GM12878 (cell line): ENCODE data around the gene ZNF526. TPM values are rescaled to one million over a fixed set of nuclear protein-coding genes. Genes with fewer than 3 reads are reported as not detected.
A peak's percentile ranks its signal among the peaks of the same experiment; 100 is the strongest.

Experiments used
- BCL11A ChIP-seq: IDR thresholded peaks from 2 replicates; pipeline ENCODE4 v1.6.1; 2011; ENCODE audit warnings: low read depth, low read length
- BHLHE40 ChIP-seq, 2 experiments: fragments of 450-650 bp in 1 of 2; IDR thresholded peaks; 2 replicates each; pipeline ENCODE4 v1.6.1; 2011 to 2017; ENCODE audit warnings: low read depth in 2 of 2, borderline replicate concordance in 1 of 2, improper control_type of control experiment in 1 of 2, low read length in 1 of 2, mild to moderate bottlenecking in 1 of 2
- CHD2 ChIP-seq: IDR thresholded peaks from 2 replicates; pipeline ENCODE4 v1.6.1; 2011; ENCODE audit warnings: low read depth, low read length, improper control_type of control experiment, borderline replicate concordance
- EED ChIP-seq: sonication (generic); IDR thresholded peaks from 2 replicates; pipeline ENCODE4 v1.6.1; 2016; ENCODE audit warnings: antibody characterized with exemption, low read depth
- EGR1 ChIP-seq, 2 experiments: IDR thresholded peaks; 1 replicate in 1 of 2; 2 replicates in 1 of 2; pipeline ENCODE4 v1.6.1; 2011 to 2012; ENCODE audit warnings: low read depth in 2 of 2, low read length in 2 of 2, borderline replicate concordance in 1 of 2, mild to moderate bottlenecking in 1 of 2, moderate library complexity in 1 of 2
- FOS ChIP-seq: IDR thresholded peaks from 3 replicates; pipeline ENCODE4 v1.6.1; 2011; ENCODE audit warnings: borderline replicate concordance; ENCODE audit not compliant: insufficient read length; ENCODE audit errors: extremely low read depth
- FOXK2 ChIP-seq: fragments of 450-650 bp; IDR thresholded peaks from 2 replicates; pipeline ENCODE4 v1.6.1; 2017; ENCODE audit warnings: mild to moderate bottlenecking, moderate library complexity
- GATAD2B ChIP-seq: fragments of 450-650 bp; conservative IDR thresholded peaks from 2 replicates; pipeline ENCODE4 v1.6.1; 2017; ENCODE audit warnings: low read depth, mild to moderate bottlenecking, moderate library complexity
- HDAC6 ChIP-seq: fragments of 200-600 bp; sonication (generic); IDR thresholded peaks from one replicate; pipeline ENCODE4 v1.8.0; 2017; ENCODE audit warnings: antibody characterized with exemption; ENCODE audit not compliant: unreplicated experiment
- IKZF2 ChIP-seq, 2 experiments: fragments of 450-650 bp; IDR thresholded peaks; 2 replicates each; pipeline ENCODE4 v1.6.1; 2017; ENCODE audit warnings: mild to moderate bottlenecking in 2 of 2, moderate library complexity in 2 of 2
- IRF5 ChIP-seq: fragments of 450-650 bp; IDR thresholded peaks from 2 replicates; pipeline ENCODE4 v1.6.1; 2017; ENCODE audit warnings: borderline replicate concordance
- MTA2 ChIP-seq: fragments of 450-650 bp; IDR thresholded peaks from 2 replicates; pipeline ENCODE4 v1.6.1; 2016; ENCODE audit warnings: low read depth, mild to moderate bottlenecking, moderate library complexity
- NKRF ChIP-seq: fragments of 450-650 bp; conservative IDR thresholded peaks from 2 replicates; pipeline ENCODE4 v1.6.1; 2017; ENCODE audit warnings: mild to moderate bottlenecking, moderate library complexity
- NR2C1 ChIP-seq: fragments of 450-650 bp; IDR thresholded peaks from 2 replicates; pipeline ENCODE4 v1.6.1; 2017; ENCODE audit warnings: antibody characterized with exemption, mild to moderate bottlenecking, moderate library complexity
- SMAD1 ChIP-seq: fragments of 450-650 bp; IDR thresholded peaks from 2 replicates; pipeline ENCODE4 v1.6.1; 2018; ENCODE audit warnings: mild to moderate bottlenecking, low read depth; ENCODE audit not compliant: partially characterized antibody
- TAF1 ChIP-seq: IDR thresholded peaks from 2 replicates; pipeline ENCODE4 v1.6.1; 2011; ENCODE audit warnings: mild to moderate bottlenecking, low read depth, low read length, borderline replicate concordance
- TCF3 ChIP-seq: IDR thresholded peaks from 2 replicates; pipeline ENCODE4 v1.6.1; 2012; ENCODE audit warnings: low read depth, mild to moderate bottlenecking, low read length, borderline replicate concordance; ENCODE audit not compliant: insufficient read depth
- WRNIP1 ChIP-seq: IDR thresholded peaks from 2 replicates; pipeline ENCODE4 v1.6.1; 2011; ENCODE audit warnings: low read depth, low read length, improper control_type of control experiment, borderline replicate concordance
- YY1 ChIP-seq: IDR thresholded peaks from 2 replicates; pipeline ENCODE4 v1.6.1; 2011; ENCODE audit warnings: low read depth, mild to moderate bottlenecking, low read length
- ZNF217 ChIP-seq: fragments of 450-650 bp; IDR thresholded peaks from 2 replicates; pipeline ENCODE4 v1.6.1; 2017; ENCODE audit warnings: antibody characterized with exemption, mild to moderate bottlenecking
- ZNF274 ChIP-seq: IDR thresholded peaks from one replicate; pipeline ENCODE4 v1.8.0; 2011; ENCODE audit not compliant: insufficient read length, insufficient read depth
- ZNF592 ChIP-seq: fragments of 450-650 bp; IDR thresholded peaks from 2 replicates; pipeline ENCODE4 v1.6.1; 2017; ENCODE audit warnings: mild to moderate bottlenecking, moderate library complexity
- polyA plus RNA-seq, 11 experiments: library from polyadenylated mRNA; depleted of rRNA in 4 of 11; unstranded in 6 of 11; stranded (reverse) in 5 of 11; fragments of >200 nt; fragmentation: Nextera tagmentation in 4 of 11; fragmentation: Illumina TruSeq in 1 of 11; extraction: Ambion mirVana in 4 of 11; extraction: Trizol in 1 of 11; gene quantifications; 1 replicate in 1 of 11; 2 replicates in 10 of 11; pipeline versions ENCODE4 v1.2.1 to v1.2.3, GENCODE V29; 2011 to 2016; ENCODE audit warnings: inconsistent platforms in 2 of 11, missing spikeins in 2 of 11, low read depth in 1 of 11
- total RNA-seq, 4 experiments: library from RNA; depleted of rRNA in 3 of 4; stranded (reverse); fragments of >200 nt in 3 of 4; fragmentation: Illumina TruSeq in 1 of 4; extraction: Trizol in 1 of 4; gene quantifications; 2 replicates each; pipeline versions ENCODE4 v1.2.1 to v1.2.3, GENCODE V29; 2013 to 2021

Gene ZNF526
- total and polyA plus RNA-seq, 10 of the 15 experiments (the other 5 are each of a cell fraction or from before 2014, with no cell fraction given) = 1.8 to 18.3 (median 5.5) TPM

GRCh38 chr19:42217520-42218437 lies 2.3 kb upstream of the ZNF526 start, which contains the start of gene DEDD2 (continued):
- no peak for TF ChIP-seq ZNF592
- TF ChIP-seq BCL11A = no peak
- TF ChIP-seq FOXK2 = no peak
- TF ChIP-seq EGR1 (IDR thresholded peaks at IDR 0.05; ENCODE audit: borderline replicate concordance in 1 of 2, low read depth in 2 of 2, low read length in 2 of 2) = 0 out of 3 replicates have a peak, but pooled peaks of 1 of the 2 experiments have one; percentile 33
- no peak for TF ChIP-seq NKRF
- no peak for TF ChIP-seq MTA2
- no peak for TF ChIP-seq IKZF2 (IDR thresholded peaks at IDR 0.05)
- no peak for TF ChIP-seq NR2C1
- no peak for TF ChIP-seq FOS
- TF ChIP-seq ZNF274 = no peak
- peak; percentile 89 to 94 for TF ChIP-seq BHLHE40 (IDR thresholded peaks at IDR 0.05; ENCODE audit: borderline replicate concordance in 1 of 2, low read depth in 2 of 2, low read length in 1 of 2)
- TF ChIP-seq CHD2 = peak; percentile 37; the same call in 1 of the 2 replicates
- 0 out of 2 replicates have a peak, but pooled peaks have one; percentile 11 for TF ChIP-seq GATAD2B
- no peak for TF ChIP-seq HDAC6
- TF ChIP-seq EED = no peak; the same call in 1 of the 2 replicates
- 0 out of 2 replicates have a peak, but pooled peaks have one; percentile 36 for TF ChIP-seq YY1
- no peak for TF ChIP-seq TAF1
- TF ChIP-seq IRF5 = no peak
- no peak for TF ChIP-seq TCF3
- TF ChIP-seq ZNF217 = no peak
- TF ChIP-seq SMAD1 = no peak
- no peak for TF ChIP-seq WRNIP1
